Activated CD8-positive, alpha-beta memory T cell treated with anti-CD3 and anti-CD28 coated beads, Interleukin-2, amount 10 ng/mL, durations not matched to agents 7 days and 5 days (primary cell): ENCODE results near the gene ACACA. TPM values are rescaled to one million over a fixed set of nuclear protein-coding genes. Genes with fewer than 3 reads are reported as not detected.

ENCODE experiments used
- ATAC-seq: fragments of 150-1000 bp; cut with Tn5 transposase; one replicate; pipeline ENCODE4 v1.10.0; 2021; ENCODE audit warnings: moderate library complexity
- CTCF ChIA-PET: fragments of 350-600 bp; sonication (Branson Sonifier 250); formaldehyde crosslinking; loops from one replicate; lab custom pipeline; 2021; ENCODE audit warnings: antibody characterized with exemption; lab: Charles Lee
- DNase-seq: peaks from one replicate; pipeline ENCODE4 v3.0.0-alpha.2; 2020
- H3K27ac Mint-ChIP-seq: one replicate; pipeline ENCODE4 v1.8.0; 2021; ENCODE audit warnings: mild to moderate bottlenecking, mixed read lengths
- H3K27me3 Mint-ChIP-seq: one replicate; pipeline ENCODE4 v1.8.0; 2021; ENCODE audit warnings: mixed read lengths
- H3K36me3 Mint-ChIP-seq: one replicate; pipeline ENCODE4 v1.8.0; 2021; ENCODE audit warnings: mild to moderate bottlenecking, mixed read lengths
- H3K4me1 Mint-ChIP-seq: one replicate; pipeline ENCODE4 v1.8.0; 2021; ENCODE audit warnings: mixed read lengths
- H3K4me3 Mint-ChIP-seq: one replicate; pipeline ENCODE4 v1.8.0; 2021; ENCODE audit warnings: mild to moderate bottlenecking, moderate library complexity, mixed read lengths
- H3K9me3 Mint-ChIP-seq: one replicate; pipeline ENCODE4 v1.8.0; 2022; ENCODE audit warnings: low read depth, mixed read lengths
- total RNA-seq, 2 experiments: library from RNA; stranded (reverse); gene quantifications; one replicate each; pipeline ENCODE4 v1.2.3, GENCODE V29; 2021

ACACA gene
- total RNA-seq, 2 experiments from 2014 or later: 55.4 to 69.7 TPM

DNA sequence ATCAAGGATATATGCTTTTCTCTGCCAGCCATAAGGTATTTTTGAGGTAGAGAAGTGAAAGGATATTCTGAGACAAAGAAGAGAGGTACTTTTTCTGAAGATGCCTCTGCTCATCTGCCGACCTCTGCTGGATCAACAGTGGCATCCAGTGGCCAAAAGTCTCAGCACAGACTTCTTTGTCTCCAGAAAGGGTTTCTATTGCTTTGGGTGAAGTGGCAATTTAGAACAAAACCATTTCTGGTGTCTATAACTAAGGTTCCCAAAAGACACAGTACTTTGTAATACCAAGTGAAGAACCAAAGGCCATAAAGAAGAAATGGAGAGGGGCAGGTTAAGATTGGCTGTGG is 186.1 kb downstream of the ACACA start:
- Mint-ChIP-seq H3K9me3 (no peaks in the 10 kb centered on the region), H3K36me3 (peaks cover 10% of the 10 kb centered on the region), H3K27me3 (no peaks in the 10 kb centered on the region), H3K27ac (no peak overlapping the region), H3K4me3 (no peak overlapping the region), H3K4me1 (peaks cover 8% of the 10 kb centered on the region)
- DNase-seq (peak; percentile 66), ATAC-seq (peak; percentile 45)
- CTCF ChIA-PET: no interaction called here

DNA sequence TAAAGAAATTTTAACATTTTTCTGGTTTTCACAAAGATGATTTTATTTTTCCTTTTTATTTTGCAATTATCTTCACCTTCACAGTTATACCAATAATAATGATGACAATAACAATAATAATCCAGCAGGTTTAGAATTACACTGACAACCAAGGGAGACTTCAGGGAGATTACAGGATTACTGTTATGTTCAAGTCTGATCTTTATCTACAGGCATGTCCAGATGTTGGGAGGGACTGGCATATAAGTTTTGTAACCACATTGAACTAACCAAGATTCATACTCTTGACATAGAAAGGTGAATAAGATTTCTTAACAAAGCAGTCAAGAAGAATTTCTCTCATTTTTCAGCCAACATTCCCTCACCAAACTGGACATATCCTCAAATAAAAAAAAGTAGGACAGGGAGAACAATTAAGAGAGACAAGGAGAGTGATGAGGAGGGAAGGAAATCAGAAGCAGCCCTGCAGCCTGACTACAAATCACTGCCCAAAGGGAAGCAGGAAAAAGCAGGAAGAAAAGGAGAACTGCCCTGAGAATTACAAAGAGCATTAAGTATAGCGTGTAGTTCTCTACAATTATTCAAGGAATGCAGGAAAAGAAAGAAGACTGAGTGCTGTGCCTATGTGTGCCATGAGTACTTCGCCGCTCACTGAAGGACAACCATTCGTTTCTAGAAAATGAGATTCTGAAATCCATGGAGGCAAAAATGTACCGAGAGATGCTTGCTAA is 186.6 kb downstream of the ACACA start:
- H3K9me3 Mint-ChIP-seq: no peaks in the 10 kb centered on the region
- CTCF ChIA-PET: interaction anchor here (1.7 to 3.1 kb wide), 2 partner anchors 10 to 617 kb away, joined by 4 to 10 read pairs; partner anchors contain the start of gene MRM1
- peaks cover 8% of the 10 kb centered on the region for H3K36me3 Mint-ChIP-seq
- H3K4me3 Mint-ChIP-seq: no peak overlapping the region
- ATAC-seq (no peak), DNase-seq (no peak)
- H3K4me1 Mint-ChIP-seq: peaks cover 8% of the 10 kb centered on the region
- no peak overlapping the region for H3K27ac Mint-ChIP-seq
- no peaks in the 10 kb centered on the region for H3K27me3 Mint-ChIP-seq

DNA sequence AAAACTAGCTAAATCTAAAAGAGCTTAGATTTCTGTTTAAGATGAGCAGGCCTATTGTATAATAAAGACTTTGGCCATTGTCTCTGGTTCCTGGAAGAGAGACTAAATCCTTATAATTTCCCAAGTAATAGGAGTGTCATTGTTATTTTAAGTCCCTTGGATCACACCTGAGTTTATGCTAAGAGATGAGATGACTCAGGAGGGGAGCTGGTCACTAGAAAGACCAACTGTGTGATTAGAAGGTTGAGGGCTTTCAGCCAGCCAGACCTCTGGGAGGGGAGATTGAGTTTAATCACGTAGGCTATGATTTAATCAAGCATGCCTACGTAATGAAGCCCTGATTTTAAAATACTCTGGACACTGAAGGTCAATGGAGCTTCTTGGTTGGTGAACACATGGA is 187.8 kb downstream of the ACACA start:
- no peak for DNase-seq
- no peaks in the 10 kb centered on the region for H3K9me3 Mint-ChIP-seq
- CTCF ChIA-PET: interaction anchor here (1.2 to 3.1 kb wide), 4 partner anchors 8 to 616 kb away, joined by 3 to 10 read pairs (median 4); partner anchors contain the start of gene MRM1
- no peak overlapping the region for H3K27ac Mint-ChIP-seq
- H3K36me3 Mint-ChIP-seq: peaks cover 8% of the 10 kb centered on the region
- H3K4me1 Mint-ChIP-seq: peaks cover 8% of the 10 kb centered on the region
- H3K27me3 Mint-ChIP-seq: no peaks in the 10 kb centered on the region
- no peak for ATAC-seq
- no peak overlapping the region for H3K4me3 Mint-ChIP-seq

DNA sequence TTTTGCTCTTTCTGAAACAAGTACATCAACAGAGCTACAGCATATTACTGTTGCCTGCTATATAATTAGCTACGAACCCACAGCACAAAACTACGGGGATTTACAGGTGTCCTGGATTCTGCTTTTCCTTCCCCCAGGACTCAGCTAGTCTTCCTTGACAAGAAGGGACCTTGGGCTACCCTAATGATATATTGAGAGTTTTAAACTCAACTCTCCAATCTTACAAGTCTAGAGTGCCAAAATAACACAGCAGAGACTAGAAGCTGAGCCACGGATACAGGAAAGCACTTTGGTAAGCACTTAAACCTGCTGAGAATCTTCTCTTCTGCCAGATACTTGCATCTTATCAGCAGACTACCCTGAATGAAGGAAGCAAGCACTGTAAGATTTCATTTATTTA is 192.2 kb downstream of the ACACA start:
- Mint-ChIP-seq H3K27ac (no peak overlapping the region), H3K27me3 (no peaks in the 10 kb centered on the region), H3K4me1 (peaks cover 2% of the 10 kb centered on the region), H3K9me3 (no peaks in the 10 kb centered on the region), H3K4me3 (no peak overlapping the region), H3K36me3 (peaks cover 4% of the 10 kb centered on the region)
- DNase-seq (no peak), ATAC-seq (no peak)
- CTCF ChIA-PET: interaction anchor here (0.9 to 1.2 kb wide), 4 partner anchors 9 to 167 kb away, joined by 3 to 4 read pairs (median 3); no protein-coding TSS in a partner anchor

DNA sequence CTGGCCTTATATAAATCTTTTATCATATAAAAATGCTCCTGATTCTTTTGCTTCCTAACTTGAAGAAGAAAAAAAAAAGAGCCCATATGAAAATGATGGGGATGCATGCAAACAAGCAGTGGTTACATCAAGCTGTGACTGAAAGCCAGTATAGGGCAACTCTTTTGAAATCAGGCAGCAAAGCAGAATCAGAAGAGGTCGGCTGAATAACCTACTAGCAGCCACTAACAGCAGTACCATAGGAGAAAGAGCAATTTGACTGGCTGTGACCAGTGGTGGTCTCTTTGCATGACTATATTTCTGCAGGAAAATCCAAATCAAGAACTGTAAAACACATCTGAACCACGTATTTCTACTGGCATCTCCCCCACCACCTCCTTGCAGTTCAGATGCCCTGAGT is 192.7 kb downstream of the ACACA start:
- ATAC-seq (no peak), DNase-seq (no peak)
- CTCF ChIA-PET: interaction anchor here (0.9 to 1.2 kb wide), 4 partner anchors 9 to 166 kb away, joined by 3 to 4 read pairs (median 3); no protein-coding TSS in a partner anchor
- H3K9me3 Mint-ChIP-seq: no peaks in the 10 kb centered on the region
- no peaks in the 10 kb centered on the region for H3K27me3 Mint-ChIP-seq
- no peak overlapping the region for H3K4me3 Mint-ChIP-seq
- H3K4me1 Mint-ChIP-seq: peaks cover 2% of the 10 kb centered on the region
- peaks cover 5% of the 10 kb centered on the region for H3K36me3 Mint-ChIP-seq
- H3K27ac Mint-ChIP-seq: no peak overlapping the region

DNA sequence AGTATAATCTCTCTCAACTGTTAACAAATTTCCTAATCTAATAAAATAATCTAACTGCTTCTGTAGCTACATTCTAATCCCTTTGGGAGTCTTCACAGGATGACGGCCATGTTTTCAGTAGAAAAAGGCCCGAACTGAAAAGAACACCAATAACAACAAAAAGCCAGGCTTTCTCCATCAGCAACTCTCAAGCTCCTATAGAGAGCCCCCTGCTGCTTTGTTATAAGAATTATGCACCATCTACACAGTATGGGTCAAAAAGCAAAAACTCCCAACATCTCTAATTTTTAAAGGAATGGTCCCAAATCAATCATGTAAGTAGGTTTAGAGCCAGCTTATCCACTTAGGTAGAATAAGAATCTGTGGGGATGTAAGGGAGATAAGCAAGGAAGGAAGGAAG is 194.5 kb downstream of the ACACA start:
- H3K27ac Mint-ChIP-seq: no peak overlapping the region
- H3K4me3 Mint-ChIP-seq: no peak overlapping the region
- no peak for DNase-seq
- peaks cover 2% of the 10 kb centered on the region for H3K4me1 Mint-ChIP-seq
- no peaks in the 10 kb centered on the region for H3K27me3 Mint-ChIP-seq
- no peak for ATAC-seq
- H3K36me3 Mint-ChIP-seq: peaks cover 6% of the 10 kb centered on the region
- CTCF ChIA-PET: interaction anchor here (0.9 kb wide), 1 partner anchor 26 kb away, joined by 3 read pairs; no protein-coding TSS in a partner anchor
- no peaks in the 10 kb centered on the region for H3K9me3 Mint-ChIP-seq

DNA sequence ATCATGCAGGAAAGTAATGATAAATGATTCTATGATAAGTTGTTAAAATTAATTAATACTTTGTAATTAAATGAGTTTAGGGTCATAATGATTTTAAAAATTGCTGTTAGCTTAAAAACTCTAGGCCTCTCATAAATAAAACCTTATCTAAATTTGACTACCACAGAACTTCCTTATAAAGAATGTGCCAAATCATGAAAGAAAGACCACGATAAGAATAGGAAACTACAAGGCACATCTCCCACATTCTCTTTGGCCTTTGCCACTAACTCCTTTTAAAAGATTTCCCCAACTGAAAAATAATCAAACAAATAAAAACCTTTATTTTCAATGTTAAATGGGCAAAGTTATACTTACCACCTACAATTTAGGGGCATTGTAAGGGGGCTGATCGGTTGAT is 195.5 kb downstream of the ACACA start:
- H3K27me3 Mint-ChIP-seq: no peaks in the 10 kb centered on the region
- H3K4me3 Mint-ChIP-seq: no peak overlapping the region
- no peak for DNase-seq
- peaks cover 9% of the 10 kb centered on the region for H3K36me3 Mint-ChIP-seq
- no peaks in the 10 kb centered on the region for H3K9me3 Mint-ChIP-seq
- CTCF ChIA-PET: interaction anchor here (1.2 to 1.8 kb wide), 2 partner anchors 8 to 11 kb away, joined by 4 read pairs; no protein-coding TSS in a partner anchor
- no peak overlapping the region for H3K27ac Mint-ChIP-seq
- ATAC-seq: no peak
- peaks cover 2% of the 10 kb centered on the region for H3K4me1 Mint-ChIP-seq

DNA sequence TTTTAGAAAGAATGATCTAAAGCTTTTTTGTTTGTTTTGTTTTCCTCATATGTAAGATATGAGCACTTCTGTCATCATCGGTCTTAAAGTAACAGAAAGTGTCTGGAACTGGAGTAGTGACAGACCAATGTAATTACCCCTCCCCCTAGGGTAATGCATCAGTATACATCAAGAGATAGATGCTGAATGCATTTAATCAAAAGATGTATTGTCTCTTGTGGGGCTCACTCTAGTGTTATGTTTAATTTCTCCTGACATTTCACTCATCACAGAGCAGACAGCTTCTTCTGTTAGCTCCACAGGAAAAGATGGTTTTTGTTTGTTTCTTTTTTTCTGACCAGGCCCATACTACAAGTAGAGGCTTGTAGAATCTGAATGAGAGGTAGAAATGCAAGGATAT is 199.5 kb downstream of the ACACA start:
- peaks cover 20% of the 10 kb centered on the region for H3K36me3 Mint-ChIP-seq
- ATAC-seq: no peak
- DNase-seq: no peak
- H3K9me3 Mint-ChIP-seq: no peaks in the 10 kb centered on the region
- CTCF ChIA-PET: no interaction called here
- H3K27ac Mint-ChIP-seq: no peak overlapping the region
- H3K27me3 Mint-ChIP-seq: no peaks in the 10 kb centered on the region
- H3K4me3 Mint-ChIP-seq: no peak overlapping the region
- peaks cover 2% of the 10 kb centered on the region for H3K4me1 Mint-ChIP-seq

DNA sequence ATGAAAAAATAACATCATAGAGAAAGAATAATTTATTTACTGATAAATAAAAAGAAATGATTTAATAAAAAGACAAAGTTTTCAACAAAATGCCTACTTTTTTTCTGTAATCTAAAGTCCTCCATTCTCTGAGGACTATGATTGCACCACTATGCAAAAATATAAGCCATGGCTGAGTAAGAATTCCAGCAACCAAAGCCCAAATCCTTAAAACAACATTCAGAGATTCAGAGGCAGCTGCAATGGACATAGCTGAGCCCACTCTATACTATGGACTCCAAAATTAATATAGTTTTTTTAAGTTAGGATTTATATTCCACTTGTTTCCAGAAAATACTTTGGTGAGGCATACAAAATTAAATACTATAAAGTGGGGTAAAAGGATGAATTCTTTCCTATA is 200.3 kb downstream of the ACACA start:
- H3K4me1 Mint-ChIP-seq: peaks cover 2% of the 10 kb centered on the region
- DNase-seq (no peak), ATAC-seq (no peak)
- H3K4me3 Mint-ChIP-seq: no peak overlapping the region
- CTCF ChIA-PET: interaction anchor here (0.9 kb wide), 1 partner anchor 162 kb away, joined by 3 read pairs; no protein-coding TSS in a partner anchor
- H3K27me3 Mint-ChIP-seq: no peaks in the 10 kb centered on the region
- H3K27ac Mint-ChIP-seq: no peak overlapping the region
- H3K36me3 Mint-ChIP-seq: peaks cover 23% of the 10 kb centered on the region
- no peaks in the 10 kb centered on the region for H3K9me3 Mint-ChIP-seq

DNA sequence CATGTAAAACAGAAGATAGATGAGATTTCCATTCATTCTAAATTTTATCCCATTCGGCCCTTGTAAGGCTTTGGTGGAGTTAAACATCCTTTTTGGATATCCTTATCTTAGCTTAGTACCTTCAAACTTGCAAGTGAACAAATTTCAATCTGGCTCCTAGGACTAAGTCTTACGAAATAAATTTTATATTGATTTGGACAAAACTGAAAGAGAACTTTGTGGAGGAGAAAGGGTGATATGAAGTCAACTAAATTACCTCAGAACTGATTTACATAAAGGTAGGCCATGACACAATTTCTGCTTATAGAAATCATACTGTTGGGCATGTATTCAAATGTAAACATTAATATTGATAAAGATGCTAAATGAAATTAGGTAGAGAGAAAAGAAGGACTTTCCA is 206.1 kb downstream of the ACACA start:
- no peak for ATAC-seq
- H3K27ac Mint-ChIP-seq: no peak overlapping the region
- no peaks in the 10 kb centered on the region for H3K4me1 Mint-ChIP-seq
- no peak overlapping the region for H3K4me3 Mint-ChIP-seq
- CTCF ChIA-PET: no interaction called here
- H3K27me3 Mint-ChIP-seq: no peaks in the 10 kb centered on the region
- H3K9me3 Mint-ChIP-seq: no peaks in the 10 kb centered on the region
- peaks cover 18% of the 10 kb centered on the region for H3K36me3 Mint-ChIP-seq
- DNase-seq: no peak

DNA sequence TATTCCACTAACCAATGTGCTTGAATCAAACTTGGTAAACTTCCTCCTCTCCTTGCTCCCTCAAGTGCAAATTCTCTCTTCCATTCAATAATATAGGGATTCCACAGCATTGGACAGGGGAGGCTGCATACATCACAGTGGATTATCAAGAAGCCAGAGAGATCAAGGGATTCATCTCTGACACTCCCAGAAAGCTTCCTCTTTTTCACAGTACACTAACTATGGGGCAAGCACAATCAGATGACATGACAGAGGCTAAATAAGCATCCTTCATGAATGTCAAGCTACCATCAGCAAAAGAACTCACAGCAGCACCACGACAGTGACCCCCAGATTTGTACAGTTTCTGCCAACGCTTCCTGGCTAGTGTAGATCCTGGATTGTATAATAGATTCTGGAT is 209.3 kb downstream of the ACACA start:
- peaks cover 6% of the 10 kb centered on the region for H3K36me3 Mint-ChIP-seq
- CTCF ChIA-PET: interaction anchor here (1.2 kb wide), 1 partner anchor 571 kb away, joined by 4 read pairs; no protein-coding TSS in a partner anchor
- ATAC-seq (no peak), DNase-seq (no peak)
- H3K27me3 Mint-ChIP-seq: no peaks in the 10 kb centered on the region
- no peak overlapping the region for H3K4me3 Mint-ChIP-seq
- H3K9me3 Mint-ChIP-seq: no peaks in the 10 kb centered on the region
- H3K27ac Mint-ChIP-seq: no peak overlapping the region
- no peaks in the 10 kb centered on the region for H3K4me1 Mint-ChIP-seq

DNA sequence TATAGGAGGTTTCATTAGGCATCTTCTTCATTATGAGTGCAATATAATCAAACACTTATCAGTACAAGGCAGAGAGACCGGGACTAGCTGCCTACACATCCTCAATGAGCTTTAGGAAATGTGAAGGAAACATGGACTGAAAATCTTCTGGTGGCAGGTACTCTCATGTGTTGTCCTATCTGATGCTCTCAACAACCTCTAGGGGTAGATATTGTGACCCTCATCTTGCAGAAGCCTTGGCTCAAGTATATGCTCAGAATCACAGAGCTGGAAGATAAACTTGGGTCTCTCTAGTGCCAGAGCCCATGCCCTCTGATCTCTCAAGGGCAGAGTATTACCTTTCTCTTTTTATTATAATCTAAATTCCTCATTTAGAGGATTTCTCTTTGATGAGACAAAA is 212.4 kb downstream of the ACACA start:
- no peak for DNase-seq
- ATAC-seq: no peak

DNA sequence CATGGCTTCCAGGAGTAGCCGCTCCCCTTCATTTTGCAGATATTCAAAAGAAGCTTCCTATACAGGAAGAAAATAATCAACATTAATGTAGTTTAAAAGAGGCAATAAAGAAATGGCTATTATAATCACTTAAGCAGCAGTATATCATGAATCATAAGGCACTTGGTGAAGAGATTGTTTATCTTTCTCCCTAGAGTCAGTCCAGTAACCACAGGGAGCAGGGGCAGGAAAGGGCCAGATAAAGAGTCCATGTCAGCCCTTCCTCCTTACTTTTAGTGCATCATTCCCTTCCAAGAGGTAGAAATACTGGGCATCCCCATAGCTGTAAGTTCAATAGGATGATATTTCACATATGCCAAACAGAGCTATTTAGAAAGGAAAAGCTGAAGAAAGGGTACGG is 215.4 kb downstream of the ACACA start:
- Mint-ChIP-seq H3K36me3 (peaks cover 30% of the 10 kb centered on the region), H3K27me3 (no peaks in the 10 kb centered on the region), H3K4me3 (no peak overlapping the region), H3K9me3 (no peaks in the 10 kb centered on the region), H3K27ac (no peak overlapping the region), H3K4me1 (no peaks in the 10 kb centered on the region)
- DNase-seq: no peak
- CTCF ChIA-PET: interaction anchor here (1.3 kb wide), 1 partner anchor 588 kb away, joined by 3 read pairs; no protein-coding TSS in a partner anchor
- no peak for ATAC-seq

More for the DNA sequence above, 212.4 kb downstream of the ACACA start:
- Mint-ChIP-seq H3K27me3 (no peaks in the 10 kb centered on the region), H3K9me3 (no peaks in the 10 kb centered on the region), H3K27ac (no peak overlapping the region), H3K4me1 (no peaks in the 10 kb centered on the region), H3K4me3 (no peak overlapping the region), H3K36me3 (peaks cover 16% of the 10 kb centered on the region)
- CTCF ChIA-PET: interaction anchor here (1.5 kb wide), 1 partner anchor 487 kb away, joined by 3 read pairs; no protein-coding TSS in a partner anchor

DNA sequence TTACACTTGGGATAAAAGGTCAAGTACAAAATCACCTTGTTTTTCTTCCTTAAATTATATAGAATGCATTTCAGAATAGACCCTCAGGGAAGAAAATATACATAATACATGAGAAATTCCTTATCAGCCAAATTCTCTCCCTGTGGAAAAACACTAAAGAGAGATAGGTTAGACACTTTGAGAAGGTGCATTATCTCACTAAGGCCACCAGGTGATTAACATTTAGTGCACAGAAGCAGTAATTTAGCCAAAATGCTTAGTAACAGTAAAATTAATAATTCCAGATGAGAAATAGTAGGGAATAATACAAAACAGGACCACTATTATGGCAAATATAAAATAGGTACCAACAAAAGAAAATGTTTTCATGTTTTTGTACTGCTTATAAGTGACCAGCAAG is 216.1 kb downstream of the ACACA start:
- H3K36me3 Mint-ChIP-seq: peaks cover 30% of the 10 kb centered on the region
- CTCF ChIA-PET: interaction anchor here (0.6 kb wide), 1 partner anchor 564 kb away, joined by 3 read pairs; no protein-coding TSS in a partner anchor

More for the DNA sequence above, 216.1 kb downstream of the ACACA start:
- Mint-ChIP-seq H3K4me1 (no peaks in the 10 kb centered on the region), H3K9me3 (no peaks in the 10 kb centered on the region), H3K27ac (no peak overlapping the region), H3K27me3 (no peaks in the 10 kb centered on the region), H3K4me3 (no peak overlapping the region)
- no peak for ATAC-seq
- no peak for DNase-seq
